Measurements from ENCODE around the gene GBX1.

Gene GBX1

DNA sequence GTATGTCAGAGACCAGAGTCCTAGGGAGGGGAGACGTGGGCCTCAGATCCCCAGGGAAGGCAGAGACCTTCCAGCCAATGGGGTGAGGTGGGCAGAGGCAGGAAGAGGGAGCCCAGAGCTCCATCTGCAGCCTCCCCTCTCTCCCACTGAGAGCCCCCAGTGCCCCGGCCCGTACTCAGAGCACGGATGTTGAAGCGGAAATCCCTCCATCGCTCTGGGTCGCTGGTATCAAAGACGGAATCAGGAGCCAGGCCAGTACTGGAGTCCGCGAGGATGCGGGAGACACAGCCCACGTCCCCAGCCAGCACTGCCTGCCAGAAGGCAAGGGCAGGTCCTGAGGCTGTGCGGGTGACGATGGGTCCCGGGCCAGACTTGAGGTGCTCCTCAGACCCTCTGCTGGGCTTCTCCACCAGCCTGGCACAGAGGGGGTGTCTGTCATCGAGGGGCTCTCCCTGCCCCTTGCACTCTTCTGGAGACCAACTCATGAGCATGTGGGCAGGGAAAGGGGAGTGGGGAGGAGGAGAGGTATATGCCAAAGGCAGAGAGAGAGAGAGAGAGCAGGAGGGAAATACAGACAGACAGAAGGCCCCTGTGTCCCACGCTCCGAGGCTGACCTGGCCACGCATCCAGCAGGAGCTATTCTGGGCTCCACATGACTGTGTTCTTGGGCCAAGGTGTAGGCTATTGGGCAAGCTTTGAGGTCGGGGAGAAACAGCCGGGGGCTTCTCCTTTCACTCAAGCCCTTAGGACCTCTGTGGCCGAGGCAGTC lies 19.3 kb upstream of the GBX1 start, which contains the start of gene ASB10:
Gene ASB10, minus strand, starts transcription at position 611 of the 769 bp plus-strand sequence. Its CDS starts 120 bp downstream, at position 491.
- DNase-seq (ENCODE audit: low spot score), result no peak
- TF ChIP-seq, protein P1, sequence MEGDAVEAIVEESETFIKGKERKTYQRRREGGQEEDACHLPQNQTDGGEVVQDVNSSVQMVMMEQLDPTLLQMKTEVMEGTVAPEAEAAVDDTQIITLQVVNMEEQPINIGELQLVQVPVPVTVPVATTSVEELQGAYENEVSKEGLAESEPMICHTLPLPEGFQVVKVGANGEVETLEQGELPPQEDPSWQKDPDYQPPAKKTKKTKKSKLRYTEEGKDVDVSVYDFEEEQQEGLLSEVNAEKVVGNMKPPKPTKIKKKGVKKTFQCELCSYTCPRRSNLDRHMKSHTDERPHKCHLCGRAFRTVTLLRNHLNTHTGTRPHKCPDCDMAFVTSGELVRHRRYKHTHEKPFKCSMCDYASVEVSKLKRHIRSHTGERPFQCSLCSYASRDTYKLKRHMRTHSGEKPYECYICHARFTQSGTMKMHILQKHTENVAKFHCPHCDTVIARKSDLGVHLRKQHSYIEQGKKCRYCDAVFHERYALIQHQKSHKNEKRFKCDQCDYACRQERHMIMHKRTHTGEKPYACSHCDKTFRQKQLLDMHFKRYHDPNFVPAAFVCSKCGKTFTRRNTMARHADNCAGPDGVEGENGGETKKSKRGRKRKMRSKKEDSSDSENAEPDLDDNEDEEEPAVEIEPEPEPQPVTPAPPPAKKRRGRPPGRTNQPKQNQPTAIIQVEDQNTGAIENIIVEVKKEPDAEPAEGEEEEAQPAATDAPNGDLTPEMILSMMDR (IDR thresholded peaks at IDR 0.05; ENCODE audit: extremely low read depth, missing control alignments), result no peak

DNA sequence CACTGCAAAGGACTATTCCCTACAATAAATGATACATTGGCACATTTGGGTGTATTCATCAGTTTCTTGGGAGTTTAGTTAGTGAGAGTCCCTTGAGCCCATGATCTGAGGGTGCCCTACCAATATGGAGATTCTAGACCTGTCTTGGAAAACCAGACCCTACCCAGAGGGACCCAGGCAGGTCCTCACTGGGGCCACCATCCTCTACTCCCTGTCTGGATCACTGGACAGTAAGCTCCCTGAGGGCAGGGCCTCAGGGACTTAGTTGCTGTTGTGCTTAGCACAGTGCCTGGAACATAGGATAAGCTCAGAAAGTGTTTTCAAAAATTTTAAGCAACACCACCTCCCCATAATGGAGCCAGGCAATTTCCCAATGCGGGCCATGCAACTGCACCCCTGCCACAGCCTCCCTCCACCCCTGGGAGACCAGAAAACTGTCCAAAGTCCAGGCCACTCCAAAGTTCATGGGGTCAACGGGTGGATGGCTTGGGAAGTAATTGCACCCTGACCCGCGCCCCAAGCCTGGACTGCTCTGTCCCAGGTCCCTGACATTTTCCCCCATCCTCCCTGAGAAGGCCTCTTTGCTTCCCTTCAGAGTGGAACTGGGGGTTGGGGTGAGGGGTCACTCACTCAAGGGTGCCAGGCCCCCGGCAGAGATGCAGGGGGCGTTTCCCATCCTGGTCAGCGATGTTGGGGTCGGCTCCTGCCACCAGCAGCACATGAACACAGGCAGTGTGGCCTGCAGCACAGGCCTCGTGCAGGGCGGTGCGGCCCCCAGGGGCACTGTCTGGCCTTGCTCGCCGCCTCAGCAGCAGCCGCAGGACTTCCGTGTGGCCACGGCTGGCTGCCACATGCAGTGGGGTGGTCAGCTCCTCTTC lies 18.5 kb upstream of the GBX1 start:
- DNase-seq (ENCODE audit: low spot score), result no peak
- TF ChIP-seq, protein P1 (IDR thresholded peaks at IDR 0.05; ENCODE audit: extremely low read depth, missing control alignments), result no peak

DNA sequence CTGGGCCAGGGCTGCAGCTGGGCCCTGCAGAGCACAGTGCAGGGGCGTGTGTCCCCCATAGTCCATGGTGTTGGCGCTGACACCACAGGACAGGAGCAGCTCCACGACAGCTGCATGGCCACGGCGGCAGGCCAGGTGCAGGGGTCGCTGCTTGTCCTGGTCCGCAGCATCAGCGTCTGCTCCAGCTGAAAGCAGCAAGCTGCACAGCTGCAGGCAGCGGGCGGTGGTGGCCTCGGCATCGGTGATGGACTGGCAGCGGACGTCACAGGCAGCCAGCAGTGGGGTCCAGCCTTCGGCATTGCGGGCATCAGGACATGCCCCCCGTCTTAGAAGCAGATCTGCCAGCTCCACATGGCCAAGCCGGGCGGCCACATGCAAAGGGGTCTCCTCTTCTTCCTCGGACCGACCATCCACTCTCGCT lies 13.5 kb upstream of the GBX1 start:
- TF ChIP-seq, protein P1 (IDR thresholded peaks at IDR 0.05; ENCODE audit: extremely low read depth, missing control alignments), result no peak
- DNase-seq (ENCODE audit: low spot score), result no peak

DNA sequence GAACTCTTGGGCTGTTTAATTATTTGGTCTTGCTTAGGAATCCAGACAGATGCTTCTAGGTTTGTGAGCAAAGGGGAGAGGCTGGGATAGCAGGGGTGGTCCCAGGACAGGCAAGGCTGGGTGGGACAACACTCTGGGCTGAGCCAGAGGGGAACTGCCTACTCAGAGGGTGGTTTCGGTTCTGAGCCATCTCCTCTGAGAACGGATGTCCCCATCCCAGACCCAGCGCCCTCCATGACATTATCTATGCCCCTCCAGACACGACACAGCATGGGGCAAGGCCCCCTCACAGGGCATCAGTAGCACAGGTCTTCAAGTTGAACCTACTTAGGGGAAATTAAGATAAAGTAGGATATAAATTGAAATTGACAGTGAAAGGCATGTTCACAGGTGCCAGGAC lies 12.5 kb upstream of the GBX1 start:
- TF ChIP-seq, protein P1 (IDR thresholded peaks at IDR 0.05; ENCODE audit: extremely low read depth, missing control alignments), result no peak
- DNase-seq (ENCODE audit: low spot score), result no peak

DNA sequence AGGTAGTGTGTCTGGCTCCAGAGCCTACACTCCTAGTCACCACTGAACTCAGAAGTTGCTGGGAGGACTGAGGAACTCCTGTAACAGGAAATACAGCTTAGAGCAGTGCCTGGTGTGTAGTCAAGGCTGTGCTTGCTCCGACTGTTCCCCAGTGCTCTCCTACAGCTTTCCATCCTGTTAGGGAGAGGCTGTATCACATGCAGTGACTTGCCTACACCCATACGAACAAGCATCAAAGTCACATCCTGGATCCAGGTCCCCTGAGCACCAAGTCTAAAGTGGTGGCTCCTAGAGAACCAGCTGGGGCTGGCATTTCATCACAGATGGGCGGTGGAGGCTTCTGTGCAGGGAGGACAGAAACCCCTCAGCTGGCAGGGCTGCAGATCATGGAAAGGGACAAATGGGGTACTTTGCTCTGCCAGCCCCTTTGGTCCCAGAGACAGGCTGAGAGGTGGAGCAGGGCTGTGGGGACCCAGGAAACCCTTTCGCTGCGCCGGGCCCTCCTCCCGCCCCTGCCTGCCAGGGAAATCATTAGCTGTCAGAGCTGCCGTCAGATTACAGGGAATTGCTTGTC lies 11.9 kb upstream of the GBX1 start:
- no peak for DNase-seq (ENCODE audit: low spot score)
- TF ChIP-seq, protein P1 (IDR thresholded peaks at IDR 0.05; ENCODE audit: extremely low read depth, missing control alignments), result no peak

DNA sequence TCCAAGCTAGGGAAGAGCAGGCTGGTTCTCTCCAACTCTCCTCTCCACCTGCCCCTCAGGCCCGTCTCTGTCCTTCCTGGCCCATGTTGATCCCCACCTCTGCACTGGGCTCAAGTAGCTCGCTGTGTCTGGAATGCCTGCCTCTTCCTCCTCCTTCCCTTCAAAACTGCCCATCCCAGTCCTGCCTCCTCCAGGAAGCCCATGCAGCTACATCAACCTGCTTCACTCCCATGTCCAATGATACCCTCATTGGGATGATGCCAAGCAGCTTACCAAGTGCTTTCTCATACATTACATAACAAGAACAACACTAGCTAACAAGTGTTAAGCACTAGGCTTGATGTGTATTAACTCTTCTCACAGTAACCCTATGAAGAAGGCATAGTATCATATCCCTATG lies 11.3 kb upstream of the GBX1 start:
- TF ChIP-seq, protein P1 (IDR thresholded peaks at IDR 0.05; ENCODE audit: extremely low read depth, missing control alignments), result no peak
- DNase-seq (ENCODE audit: low spot score), result no peak

All from GM20000 (cell line).